GM10266 (cell line): ENCODE data around the gene TKT.

ENCODE experiments used
- DNase-seq: peaks from one replicate; pipeline ENCODE4 v3.0.0; 2012; ENCODE audit errors: extremely low spot score
- TF ChIP-seq, protein P1 (sequence below): IDR thresholded peaks from 2 replicates; pipeline ENCODE4 v1.5.1; 2012; ENCODE audit warnings: mild to moderate bottlenecking, low read depth; ENCODE audit not compliant: control insufficient read depth, insufficient read depth; ENCODE audit errors: missing control alignments

TKT gene

DNA sequence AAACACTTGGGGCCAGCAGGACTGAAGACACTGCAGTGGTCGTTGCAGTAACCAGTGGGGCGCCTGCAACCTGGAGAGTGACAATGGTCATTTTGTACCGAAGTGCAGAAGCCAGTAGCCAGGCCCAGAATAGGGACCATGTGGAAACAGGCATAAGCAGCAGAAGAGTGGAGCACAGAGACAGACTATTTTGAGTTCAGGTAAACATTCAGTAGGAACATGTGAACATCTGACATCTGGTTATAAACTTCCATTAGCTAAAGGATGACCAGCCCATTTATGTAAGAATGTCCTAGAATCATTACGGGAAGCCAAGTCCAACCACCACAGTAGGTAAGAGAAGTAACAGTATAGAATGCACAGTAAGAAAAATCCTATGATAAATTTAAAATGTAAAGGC is 32.4 kb upstream of the TKT start:
- DNase-seq: no peak
- TF ChIP-seq, protein P1, sequence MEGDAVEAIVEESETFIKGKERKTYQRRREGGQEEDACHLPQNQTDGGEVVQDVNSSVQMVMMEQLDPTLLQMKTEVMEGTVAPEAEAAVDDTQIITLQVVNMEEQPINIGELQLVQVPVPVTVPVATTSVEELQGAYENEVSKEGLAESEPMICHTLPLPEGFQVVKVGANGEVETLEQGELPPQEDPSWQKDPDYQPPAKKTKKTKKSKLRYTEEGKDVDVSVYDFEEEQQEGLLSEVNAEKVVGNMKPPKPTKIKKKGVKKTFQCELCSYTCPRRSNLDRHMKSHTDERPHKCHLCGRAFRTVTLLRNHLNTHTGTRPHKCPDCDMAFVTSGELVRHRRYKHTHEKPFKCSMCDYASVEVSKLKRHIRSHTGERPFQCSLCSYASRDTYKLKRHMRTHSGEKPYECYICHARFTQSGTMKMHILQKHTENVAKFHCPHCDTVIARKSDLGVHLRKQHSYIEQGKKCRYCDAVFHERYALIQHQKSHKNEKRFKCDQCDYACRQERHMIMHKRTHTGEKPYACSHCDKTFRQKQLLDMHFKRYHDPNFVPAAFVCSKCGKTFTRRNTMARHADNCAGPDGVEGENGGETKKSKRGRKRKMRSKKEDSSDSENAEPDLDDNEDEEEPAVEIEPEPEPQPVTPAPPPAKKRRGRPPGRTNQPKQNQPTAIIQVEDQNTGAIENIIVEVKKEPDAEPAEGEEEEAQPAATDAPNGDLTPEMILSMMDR: no peak

DNA sequence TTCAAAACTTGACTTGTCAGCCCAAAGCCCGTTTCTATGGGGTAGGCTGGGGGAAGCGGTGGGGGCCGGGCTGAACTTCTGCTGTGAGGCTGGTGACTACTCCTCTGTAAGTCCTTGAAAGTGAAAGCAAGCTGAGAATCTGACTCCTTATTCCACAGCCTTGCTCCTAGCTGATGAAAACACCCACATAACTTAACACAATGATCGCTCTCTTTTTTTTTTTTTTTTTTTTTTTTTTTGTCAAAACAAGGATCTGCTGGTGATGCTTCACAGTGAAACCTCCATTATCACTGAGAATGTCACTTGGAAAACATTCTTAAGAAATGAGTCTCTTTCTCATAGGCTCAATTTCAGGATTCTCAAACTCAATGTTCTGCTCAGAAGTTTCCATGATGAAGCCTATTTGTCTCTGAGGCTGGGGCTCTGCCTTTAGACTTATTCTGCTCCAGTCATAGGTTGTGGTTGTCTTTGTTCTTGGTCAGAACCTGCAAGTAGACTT is 31.4 kb upstream of the TKT start:
- TF ChIP-seq, protein P1: no peak
- no peak for DNase-seq

DNA sequence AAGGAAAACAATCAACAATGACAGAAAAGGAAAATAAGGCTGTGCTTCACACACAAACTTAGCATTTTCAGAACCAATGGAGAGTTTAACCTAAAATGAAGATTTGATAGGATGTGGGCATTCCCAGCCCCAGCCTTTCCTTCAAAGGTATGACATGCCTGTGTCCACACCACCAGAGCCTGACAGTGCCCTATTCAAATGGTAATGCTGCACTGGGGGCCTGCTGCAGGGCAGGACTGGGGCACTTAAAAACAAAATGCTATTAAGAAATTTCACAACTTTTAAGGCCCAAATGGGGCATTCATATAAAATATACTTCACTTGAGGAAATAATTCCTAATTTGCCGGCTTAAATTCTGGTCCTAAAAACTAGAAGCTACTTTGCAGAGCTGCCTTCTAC is 30.9 kb upstream of the TKT start:
- no peak for DNase-seq

GRCh38 chr3:53282581-53282980 is 26.8 kb upstream of the TKT start:
- TF ChIP-seq, protein P1: no peak
- DNase-seq: no peak

More for the DNA sequence above, 30.9 kb upstream of the TKT start:
- TF ChIP-seq, protein P1: no peak

DNA sequence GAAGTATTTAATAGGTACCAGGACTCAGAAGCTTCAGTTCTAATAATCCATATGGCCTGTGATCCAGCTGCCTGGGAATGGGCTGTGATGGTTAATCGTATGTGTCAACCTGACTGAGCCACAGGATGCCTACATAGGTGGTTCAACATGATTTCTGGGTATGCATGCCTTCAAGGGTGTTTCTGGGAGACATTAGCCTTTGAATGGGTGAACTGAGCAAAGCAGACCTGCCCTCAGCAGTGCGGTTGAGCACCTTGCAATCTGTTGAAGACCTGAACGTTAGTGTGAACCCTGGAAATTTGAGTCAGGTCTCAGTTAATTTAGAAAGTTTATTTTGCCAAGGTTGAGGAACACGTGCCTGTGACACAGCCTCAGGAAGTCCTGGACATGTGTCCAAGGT is 22.8 kb upstream of the TKT start:
- TF ChIP-seq, protein P1: no peak
- DNase-seq: no peak

- TF ChIP-seq, protein P1: no peak
- no peak for DNase-seq
Measured at GRCh38 chr3:53274938-53275605, 19.2 kb upstream of the TKT start.

- no peak for DNase-seq
- TF ChIP-seq, protein P1: no peak
Measured at GRCh38 chr3:53273146-53273670, 17.4 kb upstream of the TKT start.
